ENCODE measurements around the gene ARFRP1.

Gene ARFRP1

GRCh38 chr20:63739130-63740069, 31.6 kb upstream of the ARFRP1 start, which contains the start of gene SLC2A4RG:
Gene SLC2A4RG, plus strand, starts transcription at chr20:63739776. Its CDS starts 137 bp downstream, at chr20:63739913.
- TF ChIP-seq, protein P1, sequence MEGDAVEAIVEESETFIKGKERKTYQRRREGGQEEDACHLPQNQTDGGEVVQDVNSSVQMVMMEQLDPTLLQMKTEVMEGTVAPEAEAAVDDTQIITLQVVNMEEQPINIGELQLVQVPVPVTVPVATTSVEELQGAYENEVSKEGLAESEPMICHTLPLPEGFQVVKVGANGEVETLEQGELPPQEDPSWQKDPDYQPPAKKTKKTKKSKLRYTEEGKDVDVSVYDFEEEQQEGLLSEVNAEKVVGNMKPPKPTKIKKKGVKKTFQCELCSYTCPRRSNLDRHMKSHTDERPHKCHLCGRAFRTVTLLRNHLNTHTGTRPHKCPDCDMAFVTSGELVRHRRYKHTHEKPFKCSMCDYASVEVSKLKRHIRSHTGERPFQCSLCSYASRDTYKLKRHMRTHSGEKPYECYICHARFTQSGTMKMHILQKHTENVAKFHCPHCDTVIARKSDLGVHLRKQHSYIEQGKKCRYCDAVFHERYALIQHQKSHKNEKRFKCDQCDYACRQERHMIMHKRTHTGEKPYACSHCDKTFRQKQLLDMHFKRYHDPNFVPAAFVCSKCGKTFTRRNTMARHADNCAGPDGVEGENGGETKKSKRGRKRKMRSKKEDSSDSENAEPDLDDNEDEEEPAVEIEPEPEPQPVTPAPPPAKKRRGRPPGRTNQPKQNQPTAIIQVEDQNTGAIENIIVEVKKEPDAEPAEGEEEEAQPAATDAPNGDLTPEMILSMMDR (IDR thresholded peaks at IDR 0.05; ENCODE audit: low read depth, low read length), result no peak
- H3K4me3 ChIP-seq (ENCODE audit: low read depth, low read length), result peak within 1 kb of the TSS; percentile 69
- DNase-seq (ENCODE audit: low read depth, low spot score), result peak; percentile 47
- in situ Hi-C loops (cut with HindIII; ENCODE audit: low sequenced_read_pairs), result no loop called here

DNA sequence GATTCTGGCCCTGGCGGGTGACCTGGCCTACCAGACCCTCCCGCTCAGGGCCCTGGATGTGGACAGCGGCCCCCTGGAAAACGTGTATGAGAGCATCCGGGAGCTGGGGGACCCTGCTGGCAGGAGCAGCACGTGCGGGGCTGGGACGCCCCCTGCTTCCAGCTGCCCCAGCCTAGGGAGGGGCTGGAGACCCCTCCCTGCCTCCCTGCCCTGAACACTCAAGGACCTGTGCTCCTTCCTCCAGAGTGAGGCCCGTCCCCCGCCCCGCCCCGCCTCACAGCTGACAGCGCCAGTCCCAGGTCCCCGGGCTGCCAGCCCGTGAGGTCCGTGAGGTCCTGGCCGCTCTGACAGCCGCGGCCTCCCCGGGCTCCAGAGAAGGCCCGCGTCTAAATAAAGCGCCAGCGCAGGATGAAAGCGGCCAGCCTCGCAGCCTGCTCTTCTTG, 30.9 kb upstream of the ARFRP1 start:
- TF ChIP-seq, protein P1 (IDR thresholded peaks at IDR 0.05; ENCODE audit: low read depth, low read length), result no peak
- H3K4me3 ChIP-seq (ENCODE audit: low read depth, low read length), result no peak overlapping the region
- peak; percentile 28 for DNase-seq (ENCODE audit: low read depth, low spot score)
- in situ Hi-C loops (cut with HindIII; ENCODE audit: low sequenced_read_pairs), result no loop called here

GRCh38 chr20:63737945-63738686, 30.3 kb upstream of the ARFRP1 start:
- H3K4me3 ChIP-seq (ENCODE audit: low read depth, low read length), result no peak overlapping the region
- TF ChIP-seq, protein P1 (IDR thresholded peaks at IDR 0.05; ENCODE audit: low read depth, low read length), result no peak
- no peak for DNase-seq (ENCODE audit: low read depth, low spot score)
- in situ Hi-C loops (cut with HindIII; ENCODE audit: low sequenced_read_pairs), result no loop called here

DNA sequence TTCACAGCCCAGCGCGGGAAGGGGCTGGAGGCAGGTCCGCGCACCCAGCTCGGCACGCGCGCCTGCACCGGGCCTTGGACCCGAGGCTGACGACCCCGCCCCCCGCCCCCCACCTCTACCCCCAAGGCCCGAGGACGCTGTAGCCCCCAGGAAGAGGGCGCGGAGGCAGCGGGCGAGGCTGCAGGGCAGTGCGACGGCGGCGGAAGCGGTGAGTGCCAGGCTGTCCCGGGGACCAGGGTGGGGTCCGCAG, 29.8 kb upstream of the ARFRP1 start:
- no peak overlapping the region for H3K4me3 ChIP-seq (ENCODE audit: low read depth, low read length)
- TF ChIP-seq, protein P1 (IDR thresholded peaks at IDR 0.05; ENCODE audit: low read depth, low read length), result no peak
- DNase-seq (ENCODE audit: low read depth, low spot score), result no peak
- in situ Hi-C loops (cut with HindIII; ENCODE audit: low sequenced_read_pairs), result no loop called here

- in situ Hi-C loops (cut with HindIII; ENCODE audit: low sequenced_read_pairs), result no loop called here
- no peak overlapping the region for H3K4me3 ChIP-seq (ENCODE audit: low read depth, low read length)
- TF ChIP-seq, protein P1 (IDR thresholded peaks at IDR 0.05; ENCODE audit: low read depth, low read length), result no peak
- DNase-seq (ENCODE audit: low read depth, low spot score), result no peak
Measured at GRCh38 chr20:63736893-63737694, 29.3 kb upstream of the ARFRP1 start.

Data from astrocyte of the spinal cord (primary cell).